HCT116 (cell line): Measurements from ENCODE around the gene PCDH9. TPM values are rescaled to one million over a fixed set of nuclear protein-coding genes. Genes with fewer than 3 reads are reported as not detected.

Source experiments
- ATAC-seq: fragments of 200-7000 bp; cut with Tn5 transposase; 2 replicates; pipeline ENCODE4 v1.9.1; 2020; ENCODE audit warnings: mild to moderate bottlenecking, moderate library complexity
- BruUV-seq: library from RNA; stranded (reverse); fragments of 400-500 nt; replicated peaks from 2 replicates; lab custom pipeline; 2021; lab: Mats Ljungman, UMichigan
- CTCF ChIA-PET: fragments of 300-600 bp; sonication (Branson Sonifier 250); formaldehyde crosslinking; loops from one replicate; lab custom pipeline; 2021; ENCODE audit warnings: antibody characterized with exemption; lab: Charles Lee
- POLR2A ChIA-PET: fragments of 300-600, 350-600 bp; sonication (Branson Sonifier 250); formaldehyde crosslinking; loops from one replicate; lab custom pipeline; 2021; ENCODE audit warnings: antibody characterized with exemption; lab: Charles Lee
- RAD21 ChIA-PET, 2 experiments: fragments of 300-600 bp; sonication (Branson Sonifier 250); formaldehyde crosslinking; loops; one replicate each; lab custom pipeline; 2023; ENCODE audit warnings: low total read pairs in 2 of 2; ENCODE audit not compliant: uncharacterized antibody in 2 of 2, unreplicated experiment in 2 of 2, low non-redundant PET in 1 of 2; lab: Charles Lee
- DNase-seq: peaks from one replicate; pipeline ENCODE4 v3.0.0-alpha.2; 2010; ENCODE audit warnings: low read depth, low spot score
- H2AFZ ChIP-seq: fragments of 200-600 bp; shearing (Covaris generic), sonication (generic); 2 replicates; pipeline ENCODE4 v1.6.1; 2017; ENCODE audit warnings: low read depth, mixed run types, mixed read lengths, antibody characterized with exemption, low read length; ENCODE audit not compliant: poor library complexity, severe bottlenecking
- H3K27ac ChIP-seq: 2 replicates; pipeline ENCODE4 v1.5.1; 2012; ENCODE audit warnings: low read depth, low read length
- H3K27me3 ChIP-seq: fragments of 200-600 bp; sonication (generic); 2 replicates; pipeline ENCODE4 v1.6.1; 2016; ENCODE audit warnings: mixed run types, low read length, mixed read lengths; ENCODE audit not compliant: insufficient read depth
- H3K36me3 ChIP-seq, 2 experiments: fragments of 200-500 bp in 1 of 2; fragments of 200-600 bp in 1 of 2; sonication (Bioruptor generic) in 1 of 2; sonication (generic) in 1 of 2; 2 replicates each; pipeline versions ENCODE4 v1.5.1 to v1.6.1; 2014 to 2016; ENCODE audit warnings: low read length in 2 of 2, inconsistent platforms in 1 of 2, mixed read lengths in 1 of 2, mixed run types in 1 of 2; ENCODE audit not compliant: insufficient read depth in 2 of 2, control insufficient read depth in 1 of 2
- H3K4me1 ChIP-seq, 2 experiments: fragments of 200-600 bp in 1 of 2; sonication (generic) in 1 of 2; 2 replicates each; pipeline versions ENCODE4 v1.5.1 to v1.6.1; 2012 to 2017; ENCODE audit warnings: low read length in 2 of 2, inconsistent platforms in 1 of 2, mild to moderate bottlenecking in 1 of 2, mixed read lengths in 1 of 2, mixed run types in 1 of 2, moderate library complexity in 1 of 2; ENCODE audit not compliant: insufficient read depth in 2 of 2, control insufficient read depth in 1 of 2
- H3K4me2 ChIP-seq: fragments of 200-600 bp; sonication (generic); 2 replicates; pipeline ENCODE4 v1.6.1; 2017; ENCODE audit warnings: mixed run types, low read length, mixed read lengths
- H3K4me3 ChIP-seq, 2 experiments: fragments of 200-600 bp in 1 of 2; sonication (generic) in 1 of 2; replicated peaks in 1 of 2; 2 replicates each; pipeline ENCODE4 v1.5.1; 2011 to 2016; ENCODE audit warnings: low read length in 2 of 2, control low read depth in 1 of 2, low read depth in 1 of 2, mild to moderate bottlenecking in 1 of 2, mixed read lengths in 1 of 2, mixed run types in 1 of 2
- H3K79me2 ChIP-seq: fragments of 200-600 bp; sonication (generic); 2 replicates; pipeline ENCODE4 v1.6.1; 2017; ENCODE audit warnings: mild to moderate bottlenecking, mixed run types, low read length, moderate library complexity, mixed read lengths; ENCODE audit not compliant: insufficient read depth
- H3K9ac ChIP-seq: fragments of 200-600 bp; sonication (generic); 2 replicates; pipeline ENCODE4 v1.6.1; 2016; ENCODE audit warnings: low read length, mixed read lengths
- H3K9me2 ChIP-seq: fragments of 200-600 bp; sonication (generic), shearing (Covaris generic); 2 replicates; pipeline ENCODE4 v1.6.1; 2017; ENCODE audit warnings: mixed run types, mild to moderate bottlenecking, moderate library complexity; ENCODE audit not compliant: insufficient read depth
- H3K9me3 ChIP-seq, 2 experiments: fragments of 200-500 bp in 1 of 2; fragments of 200-600 bp in 1 of 2; sonication (Bioruptor generic) in 1 of 2; sonication (generic) in 1 of 2; 2 replicates each; pipeline ENCODE4 v1.6.1; 2014 to 2017; ENCODE audit warnings: low read length in 2 of 2, mixed read lengths in 2 of 2, inconsistent platforms in 1 of 2, low read depth in 1 of 2, mild to moderate bottlenecking in 1 of 2, mixed run types in 1 of 2, moderate library complexity in 1 of 2; ENCODE audit not compliant: control insufficient read depth in 1 of 2, insufficient read depth in 1 of 2
- H4K20me1 ChIP-seq: fragments of 200-600 bp; sonication (generic), shearing (Covaris generic); 2 replicates; pipeline ENCODE4 v1.6.1; 2017; ENCODE audit warnings: mixed run types, mild to moderate bottlenecking, moderate library complexity; ENCODE audit not compliant: insufficient read depth
- ATF3 ChIP-seq: IDR thresholded peaks from 2 replicates; pipeline ENCODE4 v1.6.1; 2012
- CBX3 ChIP-seq: IDR thresholded peaks from 2 replicates; pipeline ENCODE4 v1.6.1; 2012; ENCODE audit warnings: low read depth
- CEBPB ChIP-seq: IDR thresholded peaks from 2 replicates; pipeline ENCODE4 v1.6.1; 2012; ENCODE audit warnings: low read depth
- EZH2 ChIP-seq: fragments of 200-600 bp; sonication (generic); IDR thresholded peaks from 2 replicates; pipeline ENCODE4 v1.6.1; 2017; ENCODE audit warnings: antibody characterized with exemption, mixed run types
- FOSL1 ChIP-seq: IDR thresholded peaks from 2 replicates; pipeline ENCODE4 v1.6.1; 2012; ENCODE audit warnings: low read depth
- JUND ChIP-seq: IDR thresholded peaks from 2 replicates; pipeline ENCODE4 v1.6.1; 2012
- MAX ChIP-seq: IDR thresholded peaks from 2 replicates; pipeline ENCODE4 v1.6.1; 2012
- POLR2AphosphoS5 ChIP-seq: IDR thresholded peaks from 2 replicates; pipeline ENCODE4 v1.6.1; 2011; ENCODE audit warnings: mild to moderate bottlenecking, low read depth, low read length, moderate library complexity
- REST ChIP-seq: IDR thresholded peaks from 2 replicates; pipeline ENCODE4 v1.6.1; 2012; ENCODE audit warnings: low read depth
- SIN3A ChIP-seq: IDR thresholded peaks from 2 replicates; pipeline ENCODE4 v1.6.1; 2012; ENCODE audit warnings: low read depth
- TCF7L2 ChIP-seq: IDR thresholded peaks from 2 replicates; pipeline ENCODE4 v1.7.0; 2011; ENCODE audit warnings: borderline replicate concordance, inconsistent platforms; ENCODE audit not compliant: insufficient read depth, insufficient read length; ENCODE audit errors: extremely low read depth
- ZBTB33 ChIP-seq: IDR thresholded peaks from 2 replicates; pipeline ENCODE4 v1.6.1; 2011; ENCODE audit warnings: mild to moderate bottlenecking, low read length, moderate library complexity; ENCODE audit not compliant: insufficient replicate concordance; ENCODE audit errors: extremely low read depth
- ZFX ChIP-seq: fragments of 450-650 bp; IDR thresholded peaks from 2 replicates; pipeline ENCODE4 v1.6.1; 2017
- intact Hi-C: fragments of 100-400 bp; cut with micrococcal nuclease; formaldehyde crosslinking; loops from 2 replicates; pipeline ENCODE4 v1.10.0; 2022
- total RNA-seq: library from RNA; stranded (reverse); gene quantifications from one replicate; pipeline ENCODE4 v1.2.1, GENCODE V29; 2021; ENCODE audit not compliant: unreplicated experiment

The PCDH9 gene
- total RNA-seq, 1 experiment from 2014 or later: 0.02 TPM

- intact Hi-C loops: no loop called here
- RAD21 ChIA-PET: no interaction called here
- DNase-seq (no peak), ATAC-seq (no peak)
- TF ChIP-seq FOSL1 (no peak), ZFX (no peak), CBX3 (no peak), REST (no peak), CEBPB (no peak), MAX (no peak), ATF3 (no peak), SIN3A (no peak), TCF7L2 (no peak), POLR2AphosphoS5 (no peak), EZH2 (no peak), JUND (no peak), ZBTB33 (no peak)
- CTCF ChIA-PET: no interaction called here
- Histone ChIP-seq H3K4me3 (no peak overlapping the region), H3K9me3 (no peaks in the 10 kb centered on the region), H3K79me2 (no peaks in the 10 kb centered on the region), H3K9ac (no peak overlapping the region), H2AFZ (no peak overlapping the region), H4K20me1 (no peaks in the 10 kb centered on the region), H3K4me2 (no peak overlapping the region), H3K36me3 (no peaks in the 10 kb centered on the region), H3K4me1 (no peaks in the 10 kb centered on the region), H3K27ac (no peak overlapping the region), H3K27me3 (no peaks in the 10 kb centered on the region), H3K9me2 (no peaks in the 10 kb centered on the region)
- BruUV-seq: no TSS peak
- POLR2A ChIA-PET: no interaction called here
Observed at GRCh38 chr13:67091603-67092002, 138.5 kb downstream of the PCDH9 start.
